HepG2 (cell line): ENCODE data around the gene AP4M1. TPM values are rescaled to one million over a fixed set of nuclear protein-coding genes. Genes with fewer than 3 reads are reported as not detected.

Experiments
- ATAC-seq: fragments of 200-7000 bp; cut with Tn5 transposase; 3 replicates; pipeline ENCODE4 v1.9.1; 2020; ENCODE audit warnings: mild to moderate bottlenecking, moderate library complexity
- BruUV-seq: library from RNA; stranded (reverse); fragments of 400-500 nt; replicated peaks from 2 replicates; lab custom pipeline; 2021; lab: Mats Ljungman, UMichigan
- CTCF ChIA-PET: fragments of 300-600 bp; formaldehyde crosslinking; extraction: SDS; loops from one replicate; lab custom pipeline; 2021; ENCODE audit warnings: low total read pairs, inconsistent platforms, low intra/inter-chr PET ratio; lab: Yijun Ruan, JAX
- POLR2A ChIA-PET: fragments of 350-600 bp; sonication (Branson Sonifier 250); formaldehyde crosslinking; loops from one replicate; lab custom pipeline; 2020; ENCODE audit warnings: antibody characterized with exemption, inconsistent platforms; lab: Yijun Ruan, JAX
- DNase-seq: peaks from one replicate; pipeline ENCODE4 v3.0.0-alpha.2; 2015; ENCODE audit warnings: low spot score
- FAIRE-seq: peaks from 3 replicates; lab custom pipeline; 2011; peaks lifted over from hg19 to GRCh38; lab: Jason Lieb, UNC
- H2AFZ ChIP-seq: one replicate; pipeline ENCODE4 v1.6.1; 2011; ENCODE audit warnings: low read length, inconsistent platforms
- H3K27ac ChIP-seq: fragments of 300-600 bp; 3 replicates; pipeline ENCODE4 v1.8.0; 2011; ENCODE audit warnings: mixed run types, mild to moderate bottlenecking, mixed read lengths, low read length, inconsistent platforms; ENCODE audit not compliant: insufficient read depth; ENCODE audit errors: extremely low read length
- H3K27me3 ChIP-seq, 2 experiments: fragments of 200-600 bp in 1 of 2; 2 replicates in 1 of 2; 3 replicates in 1 of 2; pipeline versions ENCODE4 v1.6.0 to v1.8.0; 2011; ENCODE audit warnings: low read length in 2 of 2, mild to moderate bottlenecking in 2 of 2, moderate library complexity in 2 of 2, inconsistent platforms in 1 of 2; ENCODE audit not compliant: insufficient read depth in 2 of 2, control insufficient read depth in 1 of 2
- H3K36me3 ChIP-seq, 2 experiments: fragments of 200-600 bp in 1 of 2; replicated peaks in 1 of 2; 2 replicates in 1 of 2; 3 replicates in 1 of 2; pipeline versions ENCODE4 v1.5.1 to v1.8.0; 2011; ENCODE audit warnings: low read length in 2 of 2, inconsistent platforms in 1 of 2; ENCODE audit not compliant: insufficient read depth in 2 of 2, control insufficient read depth in 1 of 2
- H3K4me1 ChIP-seq: 2 replicates; pipeline ENCODE4 v1.5.1; 2012; ENCODE audit warnings: low read length, inconsistent platforms; ENCODE audit not compliant: insufficient read depth
- H3K4me2 ChIP-seq: 2 replicates; pipeline ENCODE4 v1.6.0; 2011; ENCODE audit warnings: low read depth, low read length, inconsistent platforms
- H3K4me3 ChIP-seq, 3 experiments: fragments of 200-600 bp in 1 of 3; sonication (generic), shearing (Covaris generic) in 1 of 3; replicated peaks in 1 of 3; 2 replicates each; pipeline ENCODE4 v1.5.1; 2011 to 2016; ENCODE audit warnings: low read length in 3 of 3, inconsistent platforms in 2 of 3, low read depth in 2 of 3, mild to moderate bottlenecking in 2 of 3, control low read depth in 1 of 3, mixed read lengths in 1 of 3; ENCODE audit not compliant: insufficient read depth in 1 of 3
- H3K79me2 ChIP-seq: one replicate; pipeline ENCODE4 v1.6.1; 2011; ENCODE audit warnings: low read length, inconsistent platforms; ENCODE audit not compliant: insufficient read depth
- H3K9ac ChIP-seq: 2 replicates; pipeline ENCODE4 v1.6.0; 2011; ENCODE audit warnings: mild to moderate bottlenecking, low read depth, low read length, inconsistent platforms; ENCODE audit not compliant: insufficient read depth
- H3K9me3 ChIP-seq: 2 replicates; pipeline ENCODE4 v1.5.1; 2012; ENCODE audit warnings: mild to moderate bottlenecking, low read length
- H4K20me1 ChIP-seq: 2 replicates; pipeline ENCODE4 v1.6.0; 2011; ENCODE audit warnings: inconsistent platforms, mild to moderate bottlenecking, low read length, moderate library complexity; ENCODE audit not compliant: insufficient read depth
- ESRRA ChIP-seq: sonication (generic); formaldehyde crosslinking; IDR thresholded peaks from 2 replicates; pipeline ENCODE4 v1.5.1; 2020; ENCODE audit warnings: mild to moderate bottlenecking, low read depth, missing genetic modification reagents
- FOSL2 ChIP-seq: sonication (generic); formaldehyde crosslinking; IDR thresholded peaks from 2 replicates; pipeline ENCODE4 v1.4.0; 2020; ENCODE audit warnings: missing genetic modification reagents
- GFI1 ChIP-seq: sonication (generic); formaldehyde crosslinking; IDR thresholded peaks from 2 replicates; pipeline ENCODE4 v1.5.0; 2020; ENCODE audit warnings: missing genetic modification reagents, mild to moderate bottlenecking, borderline replicate concordance
- MXD4 ChIP-seq: IDR thresholded peaks from 2 replicates; pipeline ENCODE4 v1.6.1; 2016; ENCODE audit warnings: mild to moderate bottlenecking, missing biosample characterization, missing genetic modification reagents
- RBFOX2 ChIP-seq: fragments of 200-400 bp; formaldehyde crosslinking; IDR thresholded peaks from 2 replicates; pipeline ENCODE4 v1.6.1; 2017; ENCODE audit warnings: low read depth, mild to moderate bottlenecking, low read length
- SALL1 ChIP-seq: sonication (generic); formaldehyde crosslinking; IDR thresholded peaks from 2 replicates; pipeline ENCODE4 v1.8.0; 2022; ENCODE audit warnings: mild to moderate bottlenecking, missing genetic modification reagents
- ZNF256 ChIP-seq: sonication (generic); formaldehyde crosslinking; conservative IDR thresholded peaks from 2 replicates; pipeline ENCODE4 v1.4.0; 2020; ENCODE audit warnings: missing genetic modification reagents
- ZNF337 ChIP-seq: sonication (generic); formaldehyde crosslinking; IDR thresholded peaks from 2 replicates; pipeline ENCODE4 v1.5.1; 2020; ENCODE audit warnings: missing genetic modification reagents, low read depth, mild to moderate bottlenecking, borderline replicate concordance
- ZNF678 ChIP-seq: sonication (generic); formaldehyde crosslinking; IDR thresholded peaks from 2 replicates; pipeline ENCODE4 v1.4.0; 2020; ENCODE audit warnings: mild to moderate bottlenecking, missing genetic modification reagents
- WGBS: methylation state at CpG from one replicate; pipeline ENCODE4 v1.1.6; 2017; ENCODE audit warnings: low lambda C conversion rate; 5-methylcytosine and 5-hydroxymethylcytosine counted together
- in situ Hi-C: cut with HindIII; loops from 2 replicates; pipeline ENCODE4 v1.10.0; 2017; ENCODE audit warnings: low pct_unique_long_range_greater_than_20kb; ENCODE audit not compliant: extremely low pct_ligation_motif_present
- intact Hi-C: fragments of 100-400 bp; cut with micrococcal nuclease; formaldehyde crosslinking; loops from one replicate; pipeline ENCODE4 v1.10.0; 2022; ENCODE audit not compliant: unreplicated experiment
- polyA plus RNA-seq, 8 experiments: library from polyadenylated mRNA; depleted of rRNA in 3 of 8; stranded (reverse) in 7 of 8; unstranded in 1 of 8; fragments of >200 nt; fragmentation: Illumina TruSeq in 4 of 8; extraction: Trizol in 4 of 8; gene quantifications; 2 replicates each; pipeline versions ENCODE4 v1.2.1 to v1.2.3, GENCODE V29; 2011 to 2016; ENCODE audit warnings: low read depth in 4 of 8, missing spikeins in 1 of 8, mixed read lengths in 1 of 8; ENCODE audit not compliant: insufficient read depth in 1 of 8
- total RNA-seq, 5 experiments: library from RNA; depleted of rRNA; stranded (reverse); fragments of >200 nt; fragmentation: Illumina TruSeq; extraction: Trizol; gene quantifications; 2 replicates each; pipeline ENCODE4 v1.2.3, GENCODE V29; 2016; ENCODE audit warnings: low read depth in 1 of 5
- TF ChIP-seq, protein P1 (sequence below): sonication (generic); formaldehyde crosslinking; IDR thresholded peaks from 2 replicates; pipeline ENCODE4 v1.8.1; 2023; ENCODE audit warnings: missing genetic modification reagents, inconsistent platforms, borderline replicate concordance
- TF ChIP-seq, protein P2 (sequence below): sonication (generic); formaldehyde crosslinking; IDR thresholded peaks from 2 replicates; pipeline ENCODE4 v1.4.0; 2020; ENCODE audit warnings: missing genetic modification reagents, borderline replicate concordance
- TF ChIP-seq, protein P3 (sequence below): sonication (generic); formaldehyde crosslinking; IDR thresholded peaks from 2 replicates; pipeline ENCODE4 v1.5.0; 2020; ENCODE audit warnings: mild to moderate bottlenecking, missing genetic modification reagents, borderline replicate concordance

AP4M1 gene
- total and polyA plus RNA-seq, 2 of the 13 experiments (the other 11 are each of a cell fraction or from before 2014, with no cell fraction given) = 6.3 to 9.7 TPM

DNA sequence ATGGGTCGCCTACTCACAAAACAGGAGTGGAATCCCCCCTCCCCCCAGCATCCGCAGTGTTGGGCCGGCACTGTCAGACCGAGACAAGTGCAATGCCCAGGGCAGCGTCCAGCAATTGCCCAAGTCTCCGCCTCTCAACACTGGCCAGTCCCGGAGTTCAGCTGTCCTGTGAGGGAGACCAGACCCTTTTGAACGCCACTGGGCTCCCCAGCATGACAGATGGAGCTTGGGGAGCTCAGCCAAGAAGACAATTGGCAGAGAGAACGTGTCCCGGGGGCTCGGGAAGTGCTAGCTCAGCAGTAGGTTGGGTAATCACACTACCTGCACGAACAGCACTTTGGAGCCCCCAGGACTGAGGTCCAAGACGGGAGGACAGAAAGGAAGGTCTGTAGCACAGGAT, 7.9 kb upstream of the AP4M1 start:
- BruUV-seq = no TSS peak
- Histone ChIP-seq H3K4me3 (no peak overlapping the region), H3K9ac (no peak overlapping the region), H3K79me2 (peaks cover 12% of the 10 kb centered on the region), H3K4me2 (no peak overlapping the region), H3K27ac (peak overlapping the region; percentile 26), H3K36me3 (peaks cover 51 to 80% of the 10 kb centered on the region in 2 experiments), H4K20me1 (no peaks in the 10 kb centered on the region), H3K9me3 (no peaks in the 10 kb centered on the region), H2AFZ (no peak overlapping the region), H3K4me1 (peaks cover 31% of the 10 kb centered on the region), H3K27me3 (no peaks in the 10 kb centered on the region; a peak in 1 of 5 replicates)
- in situ Hi-C loops (no loop called here), intact Hi-C loops (no loop called here)
- FAIRE-seq (no peak), ATAC-seq (no peak), DNase-seq (no peak)
- ChIA-PET CTCF (no interaction called here), POLR2A (interaction anchor here (4.3 kb wide), 1 partner anchor 8 kb away, joined by 33 read pairs; the partner anchor contains the start of genes AP4M1 and MCM7)
- 96% methylated on average over 9 of the region's 13 CpGs for WGBS
- TF ChIP-seq GFI1 (CRISPR knock-in tag) (no peak), RBFOX2 (peak; percentile 16; the same call in 1 of the 2 replicates), ZNF256 (CRISPR knock-in tag) (no peak), SALL1 (CRISPR knock-in tag) (no peak), ZNF337 (CRISPR knock-in tag) (no peak), MXD4 (CRISPR knock-in tag) (no peak), ESRRA (CRISPR knock-in tag) (no peak), ZNF678 (CRISPR knock-in tag) (no peak), FOSL2 (CRISPR knock-in tag) (no peak)
- TF ChIP-seq, protein P1, sequence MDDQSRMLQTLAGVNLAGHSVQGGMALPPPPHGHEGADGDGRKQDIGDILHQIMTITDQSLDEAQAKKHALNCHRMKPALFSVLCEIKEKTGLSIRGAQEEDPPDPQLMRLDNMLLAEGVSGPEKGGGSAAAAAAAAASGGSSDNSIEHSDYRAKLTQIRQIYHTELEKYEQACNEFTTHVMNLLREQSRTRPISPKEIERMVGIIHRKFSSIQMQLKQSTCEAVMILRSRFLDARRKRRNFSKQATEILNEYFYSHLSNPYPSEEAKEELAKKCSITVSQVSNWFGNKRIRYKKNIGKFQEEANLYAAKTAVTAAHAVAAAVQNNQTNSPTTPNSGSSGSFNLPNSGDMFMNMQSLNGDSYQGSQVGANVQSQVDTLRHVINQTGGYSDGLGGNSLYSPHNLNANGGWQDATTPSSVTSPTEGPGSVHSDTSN (CRISPR knock-in tag) = no peak
- TF ChIP-seq, protein P2, sequence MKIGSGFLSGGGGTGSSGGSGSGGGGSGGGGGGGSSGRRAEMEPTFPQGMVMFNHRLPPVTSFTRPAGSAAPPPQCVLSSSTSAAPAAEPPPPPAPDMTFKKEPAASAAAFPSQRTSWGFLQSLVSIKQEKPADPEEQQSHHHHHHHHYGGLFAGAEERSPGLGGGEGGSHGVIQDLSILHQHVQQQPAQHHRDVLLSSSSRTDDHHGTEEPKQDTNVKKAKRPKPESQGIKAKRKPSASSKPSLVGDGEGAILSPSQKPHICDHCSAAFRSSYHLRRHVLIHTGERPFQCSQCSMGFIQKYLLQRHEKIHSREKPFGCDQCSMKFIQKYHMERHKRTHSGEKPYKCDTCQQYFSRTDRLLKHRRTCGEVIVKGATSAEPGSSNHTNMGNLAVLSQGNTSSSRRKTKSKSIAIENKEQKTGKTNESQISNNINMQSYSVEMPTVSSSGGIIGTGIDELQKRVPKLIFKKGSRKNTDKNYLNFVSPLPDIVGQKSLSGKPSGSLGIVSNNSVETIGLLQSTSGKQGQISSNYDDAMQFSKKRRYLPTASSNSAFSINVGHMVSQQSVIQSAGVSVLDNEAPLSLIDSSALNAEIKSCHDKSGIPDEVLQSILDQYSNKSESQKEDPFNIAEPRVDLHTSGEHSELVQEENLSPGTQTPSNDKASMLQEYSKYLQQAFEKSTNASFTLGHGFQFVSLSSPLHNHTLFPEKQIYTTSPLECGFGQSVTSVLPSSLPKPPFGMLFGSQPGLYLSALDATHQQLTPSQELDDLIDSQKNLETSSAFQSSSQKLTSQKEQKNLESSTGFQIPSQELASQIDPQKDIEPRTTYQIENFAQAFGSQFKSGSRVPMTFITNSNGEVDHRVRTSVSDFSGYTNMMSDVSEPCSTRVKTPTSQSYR (CRISPR knock-in tag) = no peak
- TF ChIP-seq, protein P3, sequence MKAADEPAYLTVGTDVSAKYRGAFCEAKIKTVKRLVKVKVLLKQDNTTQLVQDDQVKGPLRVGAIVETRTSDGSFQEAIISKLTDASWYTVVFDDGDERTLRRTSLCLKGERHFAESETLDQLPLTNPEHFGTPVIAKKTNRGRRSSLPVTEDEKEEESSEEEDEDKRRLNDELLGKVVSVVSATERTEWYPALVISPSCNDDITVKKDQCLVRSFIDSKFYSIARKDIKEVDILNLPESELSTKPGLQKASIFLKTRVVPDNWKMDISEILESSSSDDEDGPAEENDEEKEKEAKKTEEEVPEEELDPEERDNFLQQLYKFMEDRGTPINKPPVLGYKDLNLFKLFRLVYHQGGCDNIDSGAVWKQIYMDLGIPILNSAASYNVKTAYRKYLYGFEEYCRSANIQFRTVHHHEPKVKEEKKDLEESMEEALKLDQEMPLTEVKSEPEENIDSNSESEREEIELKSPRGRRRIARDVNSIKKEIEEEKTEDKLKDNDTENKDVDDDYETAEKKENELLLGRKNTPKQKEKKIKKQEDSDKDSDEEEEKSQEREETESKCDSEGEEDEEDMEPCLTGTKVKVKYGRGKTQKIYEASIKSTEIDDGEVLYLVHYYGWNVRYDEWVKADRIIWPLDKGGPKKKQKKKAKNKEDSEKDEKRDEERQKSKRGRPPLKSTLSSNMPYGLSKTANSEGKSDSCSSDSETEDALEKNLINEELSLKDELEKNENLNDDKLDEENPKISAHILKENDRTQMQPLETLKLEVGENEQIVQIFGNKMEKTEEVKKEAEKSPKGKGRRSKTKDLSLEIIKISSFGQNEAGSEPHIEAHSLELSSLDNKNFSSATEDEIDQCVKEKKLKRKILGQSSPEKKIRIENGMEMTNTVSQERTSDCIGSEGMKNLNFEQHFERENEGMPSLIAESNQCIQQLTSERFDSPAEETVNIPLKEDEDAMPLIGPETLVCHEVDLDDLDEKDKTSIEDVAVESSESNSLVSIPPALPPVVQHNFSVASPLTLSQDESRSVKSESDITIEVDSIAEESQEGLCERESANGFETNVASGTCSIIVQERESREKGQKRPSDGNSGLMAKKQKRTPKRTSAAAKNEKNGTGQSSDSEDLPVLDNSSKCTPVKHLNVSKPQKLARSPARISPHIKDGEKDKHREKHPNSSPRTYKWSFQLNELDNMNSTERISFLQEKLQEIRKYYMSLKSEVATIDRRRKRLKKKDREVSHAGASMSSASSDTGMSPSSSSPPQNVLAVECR (CRISPR knock-in tag) = peak; percentile 27; the same call in 1 of the 2 replicates
